Activated T-helper 1 cell treated with anti-CD3 and anti-CD28 coated beads, Interleukin-2, amount 50 U/mL, for 16 hours (primary cell): Measurements from ENCODE around the gene RASGRP2.
A peak's percentile ranks its signal among the peaks of the same experiment; 100 is the strongest.

Experiments used
- DNase-seq, 2 donors: peaks; one replicate each; pipeline ENCODE4 v3.0.0-alpha.2; 2020; ENCODE audit warnings: low read depth in 1 of 2, low spot score in 1 of 2

Gene RASGRP2

GRCh38 chr11:64757549-64758329 lies 13.8 kb upstream of the RASGRP2 start:
- no peak for DNase-seq

DNA sequence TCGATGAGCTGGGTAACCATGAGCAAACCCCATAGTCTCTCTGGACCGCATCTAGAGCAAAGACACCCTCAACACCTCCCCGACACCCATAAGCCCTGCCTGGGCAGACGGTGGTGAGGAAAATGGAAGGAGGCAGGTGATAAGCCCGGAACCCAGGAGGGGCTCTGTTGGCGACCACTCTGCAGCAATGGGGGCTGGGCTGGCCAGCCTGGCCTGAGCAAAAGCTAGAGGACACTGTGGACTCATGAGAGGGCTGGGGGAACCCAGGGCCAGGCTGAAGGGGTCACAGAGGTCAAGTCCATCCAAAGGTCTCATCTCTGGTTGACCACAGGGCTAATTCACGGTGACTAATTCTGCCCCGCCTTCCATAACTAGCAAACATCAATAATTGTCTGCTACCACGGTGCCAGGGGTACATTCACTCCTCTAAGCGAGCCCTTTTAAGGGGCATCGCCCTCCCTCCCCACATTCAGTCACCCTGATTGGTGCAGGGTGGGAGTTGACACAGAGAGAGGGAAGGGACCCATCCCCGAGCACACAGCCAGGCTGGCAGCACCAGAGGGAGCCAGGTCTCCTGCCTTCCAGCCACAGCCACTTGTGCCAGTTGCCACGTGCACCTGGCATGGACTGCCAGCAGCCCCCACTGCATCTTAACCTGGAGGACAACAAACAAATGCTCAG lies 11.9 kb upstream of the RASGRP2 start:
- DNase-seq, result no peak

DNA sequence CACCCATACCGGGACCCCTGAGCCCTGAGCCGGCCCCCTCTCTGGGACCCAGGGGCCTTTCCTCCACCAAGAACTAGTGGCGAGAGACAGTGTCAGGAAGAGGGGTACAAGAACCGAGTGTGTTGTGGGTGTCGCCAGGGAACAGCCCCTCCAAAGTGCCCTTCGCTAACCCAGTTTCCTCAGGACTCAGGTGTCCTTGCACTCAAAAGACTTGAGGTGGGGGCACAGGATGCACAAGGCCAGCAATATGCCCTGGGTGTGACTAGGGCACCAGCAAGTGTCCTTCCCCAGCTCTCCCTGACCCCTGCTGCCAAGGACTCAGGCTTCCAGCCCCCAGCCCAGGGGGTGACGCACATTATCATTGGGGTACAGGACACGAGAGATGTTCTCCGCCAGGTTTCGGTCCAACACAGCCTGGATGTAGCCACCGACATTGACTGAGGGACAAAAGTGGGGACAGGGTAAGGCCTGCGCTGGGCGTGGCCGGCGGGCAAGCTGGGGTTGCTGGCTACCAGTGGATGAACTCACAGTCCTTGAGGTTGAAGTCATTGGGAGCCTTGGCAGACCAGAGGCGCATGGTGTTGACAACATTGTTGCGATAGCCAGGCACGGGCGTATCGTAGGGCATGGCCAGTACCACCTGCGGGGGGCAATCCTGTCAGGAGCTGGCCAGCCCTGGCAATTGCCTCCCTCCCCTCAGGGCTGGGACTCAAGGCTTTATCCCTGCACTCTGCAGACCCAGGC lies 11.1 kb upstream of the RASGRP2 start:
- no peak for DNase-seq

- no peak for DNase-seq
These were observed 10.4 kb upstream of the RASGRP2 start for GRCh38 chr11:64754124-64754918.

DNA sequence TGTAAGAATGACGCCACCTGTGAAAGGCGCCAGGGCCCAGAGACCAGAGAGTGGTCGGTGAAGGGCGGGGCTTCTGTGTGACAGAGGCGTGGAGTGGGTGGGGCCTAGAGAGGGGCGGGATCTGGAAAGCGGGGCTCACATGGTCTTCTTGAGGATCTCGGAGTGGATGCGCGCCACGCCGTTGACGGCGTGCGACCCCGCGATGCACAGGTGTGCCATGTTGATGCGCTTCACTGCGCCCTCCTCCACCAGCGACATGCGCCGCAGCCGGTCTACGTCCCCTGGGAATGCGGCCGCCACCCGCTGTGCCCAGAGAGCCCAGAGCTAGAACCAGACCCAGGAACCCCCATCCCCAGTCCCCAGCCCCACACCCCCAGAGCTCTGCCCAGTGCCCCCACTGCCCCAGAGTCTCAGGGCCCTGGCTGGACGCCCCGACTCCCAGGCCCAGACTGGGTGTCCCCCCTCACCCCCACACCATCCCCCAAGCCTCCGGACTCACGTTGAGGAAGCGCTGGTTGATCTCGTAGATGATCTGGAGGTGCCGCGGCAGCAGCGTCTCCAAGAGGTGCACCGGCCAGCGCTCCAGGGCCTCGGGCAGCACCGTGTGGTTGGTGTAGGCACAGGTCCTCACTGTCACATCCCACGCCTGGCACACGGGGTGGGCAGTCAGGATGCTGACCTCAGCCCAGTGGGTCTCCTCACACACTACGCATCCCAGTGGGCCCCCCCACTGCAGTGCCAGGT lies 9.6 kb upstream of the RASGRP2 start:
- DNase-seq, result no peak

DNA sequence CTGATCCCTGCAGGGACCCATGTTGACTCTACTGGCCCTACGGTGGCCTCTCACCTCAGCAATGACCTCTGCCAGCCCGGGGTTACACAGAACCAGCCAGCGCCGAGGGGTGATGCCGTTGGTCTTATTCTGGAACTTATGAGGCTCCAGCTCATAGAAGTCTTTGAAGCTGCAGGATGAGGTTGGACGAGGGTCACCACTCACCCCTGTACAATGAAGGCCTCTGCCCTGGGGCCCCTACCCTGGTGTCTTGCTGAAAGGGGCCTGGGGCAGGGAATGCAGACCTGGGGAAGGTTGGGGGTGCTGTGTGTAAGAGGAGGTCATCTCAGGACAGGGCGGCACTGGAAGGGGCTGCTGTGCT lies 9.1 kb upstream of the RASGRP2 start:
- DNase-seq, result no peak

DNA sequence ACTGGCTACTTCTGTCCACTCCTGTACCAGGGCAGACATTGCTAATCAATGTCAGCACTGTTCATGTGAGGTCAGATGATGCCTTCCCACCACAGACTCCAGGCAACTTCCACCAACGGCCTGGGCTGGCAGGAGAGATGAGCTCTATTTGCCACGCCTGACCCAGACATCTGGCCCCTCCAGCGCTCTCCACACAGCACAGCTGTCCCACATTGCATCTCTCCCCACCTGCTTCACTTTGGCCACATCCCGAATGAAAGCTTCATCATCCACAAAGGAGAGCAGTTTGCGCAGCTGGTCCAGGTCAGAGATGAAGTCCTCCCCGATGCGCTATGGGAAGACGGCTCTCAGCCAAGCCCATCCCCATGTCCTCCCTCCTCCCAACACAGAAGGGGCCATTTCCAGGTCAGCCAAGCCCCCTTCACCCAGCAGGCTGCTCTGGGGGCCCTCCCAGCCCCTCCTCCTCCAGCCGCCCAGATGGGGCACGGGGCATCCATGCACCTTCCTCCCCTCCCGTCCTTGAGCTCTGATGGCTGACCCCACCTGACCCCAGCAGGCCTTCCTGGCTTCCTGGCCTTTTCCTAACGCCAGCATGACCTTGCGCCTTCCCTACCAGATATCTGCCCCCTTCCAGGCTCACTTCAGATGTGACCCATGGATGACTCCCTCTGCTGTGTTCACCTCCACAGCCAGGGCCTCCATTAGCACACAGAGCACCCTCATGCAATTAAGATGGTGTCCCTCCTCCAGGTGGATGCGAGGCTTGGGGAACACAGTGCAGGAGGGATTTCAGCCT lies 8.4 kb upstream of the RASGRP2 start:
- no peak for DNase-seq

DNA sequence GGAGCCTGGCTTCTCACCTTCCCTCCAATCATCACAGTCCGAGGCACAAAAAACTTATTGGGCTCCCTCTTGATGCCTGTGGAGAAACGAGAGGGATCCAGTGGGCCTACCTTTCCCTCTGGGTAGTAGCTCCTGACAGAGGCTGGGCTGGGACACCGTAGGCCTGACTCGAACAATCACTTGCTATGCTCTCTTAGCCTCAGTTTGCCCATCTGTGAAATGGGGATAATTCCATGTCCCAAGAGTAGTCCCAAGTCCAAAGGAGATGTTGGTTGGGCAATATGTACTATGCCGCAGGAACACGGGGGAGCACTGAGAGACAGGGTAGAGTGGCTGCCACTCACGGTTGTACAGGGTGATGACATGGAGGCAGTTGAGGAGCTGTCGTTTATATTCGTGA lies 7.6 kb upstream of the RASGRP2 start:
- no peak for DNase-seq

DNA sequence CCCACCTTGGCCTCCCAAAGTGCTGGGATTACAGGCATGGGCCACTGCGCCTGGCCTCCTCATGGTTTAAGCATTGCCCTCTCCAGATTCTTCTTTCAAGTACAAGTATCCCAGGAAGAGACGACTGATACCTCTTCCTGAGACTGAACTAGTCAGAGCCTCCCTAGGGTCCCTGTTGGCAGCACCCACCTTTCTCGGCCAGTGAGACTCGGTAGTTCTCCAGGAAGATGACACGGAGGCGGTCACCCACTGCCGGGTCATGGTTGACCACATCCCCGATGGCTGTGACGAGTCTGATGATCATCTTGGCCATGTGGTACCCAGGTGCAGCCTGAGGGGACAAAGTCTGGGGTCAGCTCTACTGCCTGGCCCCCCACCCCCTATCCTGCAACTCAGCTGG lies 7.2 kb upstream of the RASGRP2 start:
- DNase-seq, result no peak

GRCh38 chr11:64750361-64751054 lies 6.6 kb upstream of the RASGRP2 start:
- DNase-seq, result no peak

GRCh38 chr11:64747961-64748665 lies 4.2 kb upstream of the RASGRP2 start:
- no peak for DNase-seq

DNA sequence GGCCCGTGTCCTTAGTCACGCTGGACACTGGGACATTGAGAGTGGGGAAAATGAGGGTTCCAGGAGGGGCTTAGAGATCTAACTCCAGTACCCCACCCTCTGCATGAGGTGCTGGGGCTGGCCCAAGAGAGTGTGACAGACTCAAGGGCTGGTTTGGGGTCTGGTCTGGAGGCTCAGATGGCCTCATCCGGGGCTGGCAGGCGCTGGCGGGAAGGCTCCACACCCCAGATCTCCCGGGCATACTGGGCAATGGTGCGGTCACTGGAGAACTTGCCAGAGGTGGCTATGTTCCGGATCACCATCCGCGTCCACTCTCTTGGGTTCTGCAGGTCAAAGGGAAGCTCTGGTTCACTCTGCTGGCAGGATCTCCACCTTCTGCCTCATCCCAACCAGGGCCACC lies 2.5 kb upstream of the RASGRP2 start:
- DNase-seq, result no peak

GRCh38 chr11:64745521-64746328 lies 1.8 kb upstream of the RASGRP2 start:
- DNase-seq, result peak; percentile 52 to 58

DNA sequence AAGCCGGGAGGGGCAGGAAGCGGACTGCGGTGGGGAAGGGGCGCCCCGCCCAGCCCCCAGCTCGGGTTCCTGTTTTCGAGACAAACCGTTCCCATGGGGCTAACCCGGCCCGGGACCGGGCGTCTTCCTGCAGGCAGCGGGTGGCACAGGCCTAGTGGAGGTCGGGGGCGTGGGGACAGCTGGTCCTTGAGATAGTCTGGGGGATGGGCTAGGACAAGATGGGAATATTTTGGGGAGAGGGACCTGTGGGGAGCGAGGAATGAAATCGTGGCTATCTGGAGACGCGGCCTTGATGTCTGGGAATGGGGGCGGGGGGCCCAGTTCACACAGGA lies 1.2 kb upstream of the RASGRP2 start:
- DNase-seq, result peak; percentile 62 to 82

- no peak for DNase-seq
These were observed 724 bp upstream of the RASGRP2 start for GRCh38 chr11:64744544-64745188.

DNA sequence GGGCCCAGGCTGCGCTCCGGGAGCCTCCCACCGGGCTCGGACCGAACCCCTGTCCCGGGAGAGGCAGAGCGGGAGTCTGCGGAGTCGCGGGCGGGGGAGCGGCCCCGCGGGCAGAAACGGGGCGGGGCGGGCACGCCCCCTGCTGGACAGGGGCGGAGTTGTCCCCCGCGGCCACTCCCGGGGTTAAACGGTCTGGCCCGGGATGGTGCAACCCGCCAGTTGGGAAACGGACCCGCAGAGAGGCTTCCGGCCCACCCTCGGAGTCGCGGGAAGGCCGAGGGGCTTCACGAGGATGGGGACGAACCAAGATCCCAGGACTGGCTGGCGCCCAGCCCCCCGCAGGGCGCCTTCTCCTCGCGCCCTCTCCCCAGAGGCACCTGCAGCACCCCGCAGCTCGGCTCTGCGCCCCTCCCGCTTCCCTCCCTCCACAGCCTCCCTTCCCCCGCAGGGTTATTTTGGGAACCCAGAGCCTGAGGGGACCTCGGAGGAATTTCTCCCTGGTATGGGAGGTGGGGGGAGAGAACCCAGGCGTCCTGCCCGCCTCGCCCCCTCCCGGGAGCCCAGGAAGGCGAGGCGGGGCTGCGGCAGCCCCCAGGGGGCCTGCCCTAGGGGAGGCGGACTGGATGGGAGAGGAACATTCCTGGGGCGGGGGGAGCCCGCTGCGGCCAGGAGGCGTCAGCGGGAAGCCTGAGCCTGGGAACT lies 902 bp downstream of the RASGRP2 start:
- peak; percentile 68 to 76 for DNase-seq
